Activated naive CD4-positive, alpha-beta T cell treated with anti-CD3 and anti-CD28 coated beads for 36 hours (primary cell): Measurements from ENCODE around the gene MXRA7. TPM values are rescaled to one million over a fixed set of nuclear protein-coding genes. Genes with fewer than 3 reads are reported as not detected.

Source experiments
- CTCF ChIA-PET: fragments of 350-600 bp; sonication (Branson Sonifier 250); formaldehyde crosslinking; loops from one replicate; lab custom pipeline; 2021; ENCODE audit warnings: antibody characterized with exemption; lab: Charles Lee
- DNase-seq: peaks from one replicate; pipeline ENCODE4 v3.0.0-alpha.2; 2020
- H3K27ac Mint-ChIP-seq: one replicate; pipeline ENCODE4 v1.8.0; 2021; ENCODE audit warnings: mild to moderate bottlenecking, mixed read lengths
- H3K27me3 Mint-ChIP-seq: one replicate; pipeline ENCODE4 v1.8.0; 2021; ENCODE audit warnings: low read depth, mixed read lengths
- H3K36me3 Mint-ChIP-seq: one replicate; pipeline ENCODE4 v1.8.0; 2021; ENCODE audit warnings: low read depth, mixed read lengths
- H3K4me1 Mint-ChIP-seq: one replicate; pipeline ENCODE4 v1.8.0; 2021; ENCODE audit warnings: low read depth, mixed read lengths
- H3K4me3 Mint-ChIP-seq: one replicate; pipeline ENCODE4 v1.8.0; 2021; ENCODE audit warnings: mild to moderate bottlenecking, moderate library complexity, mixed read lengths
- H3K9me3 Mint-ChIP-seq: one replicate; pipeline ENCODE4 v1.8.0; 2021; ENCODE audit warnings: mixed read lengths
- intact Hi-C: fragments of 100-400 bp; cut with micrococcal nuclease; formaldehyde crosslinking; loops from one replicate; pipeline ENCODE4 v1.15.1; 2023
- total RNA-seq, 2 experiments: library from RNA; stranded (reverse); gene quantifications; one replicate each; pipeline ENCODE4 v1.2.3, GENCODE V29; 2021

The MXRA7 gene
- total RNA-seq, 2 experiments from 2014 or later, result 3.8 to 4.2 TPM

GRCh38 chr17:76677406-76677805, 33.4 kb downstream of the MXRA7 start:
- H3K36me3 Mint-ChIP-seq, result peaks cover 1% of the 10 kb centered on the region
- no peak overlapping the region for H3K27ac Mint-ChIP-seq
- H3K9me3 Mint-ChIP-seq, result no peaks in the 10 kb centered on the region
- DNase-seq, result no peak
- H3K27me3 Mint-ChIP-seq, result no peaks in the 10 kb centered on the region
- H3K4me3 Mint-ChIP-seq, result no peak overlapping the region
- intact Hi-C loops, result loop anchor here (5.0 kb wide), 1 partner anchor 35 kb away; the partner anchor contains the start of gene ST6GALNAC1
- CTCF ChIA-PET, result interaction anchor here (1.2 kb wide), 2 partner anchors 54 to 154 kb away, joined by 3 read pairs; no protein-coding TSS in a partner anchor
- H3K4me1 Mint-ChIP-seq, result peaks cover 4% of the 10 kb centered on the region

GRCh38 chr17:76676629-76677028, 34.1 kb downstream of the MXRA7 start:
- no peaks in the 10 kb centered on the region for H3K27me3 Mint-ChIP-seq
- intact Hi-C loops, result loop anchor here (5.0 kb wide), 1 partner anchor 34 kb away; the partner anchor contains the start of gene ST6GALNAC1
- no peak for DNase-seq
- H3K9me3 Mint-ChIP-seq, result no peaks in the 10 kb centered on the region
- peaks cover 1% of the 10 kb centered on the region for H3K36me3 Mint-ChIP-seq
- H3K4me1 Mint-ChIP-seq, result peaks cover 7% of the 10 kb centered on the region
- CTCF ChIA-PET, result interaction anchor here (0.6 to 1.2 kb wide), 2 partner anchors 53 to 153 kb away, joined by 3 read pairs; no protein-coding TSS in a partner anchor
- no peak overlapping the region for H3K27ac Mint-ChIP-seq
- H3K4me3 Mint-ChIP-seq, result no peak overlapping the region

DNA sequence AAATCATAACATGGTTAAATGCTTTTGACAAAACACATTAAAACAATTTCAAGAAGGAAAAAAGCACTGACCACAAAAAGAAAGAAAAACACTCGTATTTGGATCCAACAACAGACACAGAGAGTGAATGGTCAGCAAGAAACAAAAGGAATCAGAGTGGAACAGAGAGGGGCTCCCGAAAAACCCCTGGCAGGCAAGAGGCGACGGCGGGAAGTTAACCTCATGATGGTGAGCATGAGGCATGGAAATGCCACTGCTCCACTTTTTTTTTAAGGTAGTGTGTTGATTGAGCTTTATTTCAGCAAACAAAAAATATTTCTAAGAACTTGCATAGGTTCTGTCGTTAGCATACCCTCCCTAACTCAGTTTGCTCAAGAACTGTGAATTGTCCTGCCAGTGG, 35.1 kb downstream of the MXRA7 start:
- intact Hi-C loops, result loop anchor here (5.0 kb wide), 1 partner anchor 33 kb away; the partner anchor contains the start of gene ST6GALNAC1
- no peaks in the 10 kb centered on the region for H3K9me3 Mint-ChIP-seq
- DNase-seq, result no peak
- CTCF ChIA-PET, result interaction anchor here (0.9 kb wide), 1 partner anchor 38 kb away, joined by 3 read pairs; no protein-coding TSS in a partner anchor
- peaks cover 16% of the 10 kb centered on the region for H3K4me1 Mint-ChIP-seq
- H3K4me3 Mint-ChIP-seq, result no peak overlapping the region
- peaks cover 1% of the 10 kb centered on the region for H3K36me3 Mint-ChIP-seq
- no peaks in the 10 kb centered on the region for H3K27me3 Mint-ChIP-seq
- H3K27ac Mint-ChIP-seq, result no peak overlapping the region

DNA sequence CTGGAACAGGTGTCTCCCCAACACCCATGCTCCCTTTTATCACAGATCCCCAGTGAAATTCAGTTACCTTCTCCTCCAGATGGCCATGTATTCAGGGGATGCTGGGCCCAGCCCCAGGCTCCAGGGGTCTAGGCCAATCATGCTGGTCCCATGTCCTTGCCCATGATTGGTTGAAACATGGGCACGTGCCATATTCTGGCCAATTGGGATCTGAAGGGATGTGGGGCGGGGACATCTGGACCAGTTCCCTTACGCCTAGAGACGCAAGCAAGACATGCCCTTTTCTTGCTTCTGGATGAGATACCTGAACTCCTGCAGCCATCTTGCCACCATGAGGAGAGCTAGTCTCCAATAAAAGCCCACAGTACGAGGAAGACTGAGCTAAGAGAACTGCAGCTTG, 36.2 kb downstream of the MXRA7 start:
- no peak overlapping the region for H3K4me3 Mint-ChIP-seq
- no peaks in the 10 kb centered on the region for H3K9me3 Mint-ChIP-seq
- H3K36me3 Mint-ChIP-seq, result peaks cover 1% of the 10 kb centered on the region
- H3K27ac Mint-ChIP-seq, result no peak overlapping the region
- intact Hi-C loops, result no loop called here
- DNase-seq, result no peak
- CTCF ChIA-PET, result interaction anchor here (0.9 kb wide), 1 partner anchor 39 kb away, joined by 3 read pairs; no protein-coding TSS in a partner anchor
- H3K27me3 Mint-ChIP-seq, result no peaks in the 10 kb centered on the region
- H3K4me1 Mint-ChIP-seq, result peaks cover 26% of the 10 kb centered on the region

GRCh38 chr17:76673729-76674128, 37.0 kb downstream of the MXRA7 start:
- Mint-ChIP-seq H3K27ac (no peak overlapping the region), H3K4me1 (peaks cover 29% of the 10 kb centered on the region), H3K9me3 (no peaks in the 10 kb centered on the region), H3K27me3 (no peaks in the 10 kb centered on the region), H3K4me3 (no peak overlapping the region), H3K36me3 (peaks cover 1% of the 10 kb centered on the region)
- DNase-seq, result no peak
- intact Hi-C loops, result no loop called here
- CTCF ChIA-PET, result no interaction called here

DNA sequence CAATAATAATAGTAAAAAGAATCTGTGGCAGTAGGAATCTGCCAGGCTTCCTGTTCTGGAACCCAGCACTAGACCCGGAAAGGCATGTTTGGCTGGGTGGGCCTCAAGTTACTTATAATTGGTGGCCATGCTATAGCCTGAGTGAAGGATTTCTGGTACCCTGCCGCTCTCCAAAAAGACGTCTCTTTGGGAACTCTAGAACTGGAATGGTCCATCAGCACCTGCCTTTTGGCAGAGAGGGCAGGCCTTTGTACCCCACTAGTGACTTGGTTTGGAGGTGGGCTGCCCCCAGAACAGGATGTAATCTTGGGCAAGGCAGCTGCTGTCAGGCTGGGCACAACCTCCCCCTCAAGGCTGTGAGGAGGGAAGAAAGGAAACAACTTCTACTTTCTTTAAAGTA, 37.9 kb downstream of the MXRA7 start:
- H3K4me3 Mint-ChIP-seq, result peak overlapping the region; percentile 93
- H3K27ac Mint-ChIP-seq, result peak overlapping the region; percentile 92
- peaks cover 1% of the 10 kb centered on the region for H3K36me3 Mint-ChIP-seq
- H3K4me1 Mint-ChIP-seq, result peaks cover 29% of the 10 kb centered on the region
- no peaks in the 10 kb centered on the region for H3K27me3 Mint-ChIP-seq
- no peak for DNase-seq
- CTCF ChIA-PET, result interaction anchor here (0.9 kb wide), 1 partner anchor 165 kb away, joined by 3 read pairs; no protein-coding TSS in a partner anchor
- H3K9me3 Mint-ChIP-seq, result no peaks in the 10 kb centered on the region
- intact Hi-C loops, result no loop called here

DNA sequence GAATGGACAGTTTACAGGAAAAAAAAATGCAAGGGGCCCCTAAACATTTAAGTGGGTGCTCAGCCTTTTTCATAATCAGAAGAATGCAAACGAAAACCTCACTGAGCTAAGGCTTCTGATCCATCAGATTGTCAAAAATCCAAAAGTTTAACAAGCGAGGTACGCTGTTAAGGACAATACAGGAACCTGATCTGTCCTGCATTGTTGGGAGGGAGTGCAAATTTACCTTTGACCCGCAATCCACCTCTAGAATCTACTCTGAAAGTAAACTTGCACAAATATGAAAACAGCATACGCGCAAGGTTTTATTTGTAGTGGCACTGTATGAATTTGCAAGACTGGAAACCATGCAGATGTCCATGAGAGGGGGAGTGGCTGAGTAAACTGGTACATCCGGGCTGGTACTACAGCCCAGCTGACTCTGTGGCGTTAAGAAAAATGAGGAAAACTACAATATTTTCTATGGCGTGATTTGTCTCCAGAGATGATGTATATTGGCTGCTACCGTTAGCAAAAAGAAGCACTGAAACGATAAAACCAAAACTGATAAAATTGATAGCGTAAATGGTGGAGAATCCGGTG, 38.4 kb downstream of the MXRA7 start:
- Mint-ChIP-seq H3K4me1 (peaks cover 29% of the 10 kb centered on the region), H3K9me3 (no peaks in the 10 kb centered on the region), H3K27ac (peak overlapping the region; percentile 92), H3K4me3 (peak overlapping the region; percentile 93), H3K27me3 (no peaks in the 10 kb centered on the region), H3K36me3 (peaks cover 1% of the 10 kb centered on the region)
- intact Hi-C loops, result no loop called here
- DNase-seq, result peak; percentile 18
- CTCF ChIA-PET, result interaction anchor here (0.6 to 3.2 kb wide), 7 partner anchors 9 to 164 kb away, joined by 3 to 11 read pairs (median 5); no protein-coding TSS in a partner anchor

DNA sequence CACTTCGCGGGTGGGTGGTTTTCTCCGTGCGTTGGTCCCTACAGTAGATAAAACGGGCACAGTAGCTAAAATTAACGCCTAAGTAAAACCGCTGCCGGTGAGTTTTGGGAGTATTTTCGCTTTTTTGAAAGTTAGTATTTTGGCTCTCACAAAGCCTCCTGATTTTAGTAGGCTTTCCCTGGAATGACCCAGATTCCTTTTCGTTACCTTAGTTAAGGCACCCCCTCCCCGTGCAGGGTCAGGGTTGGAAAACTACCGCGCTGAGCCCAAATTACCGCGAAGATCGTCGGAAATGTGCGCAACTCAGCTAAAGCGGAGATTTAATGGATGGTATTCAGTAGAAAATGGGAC, 38.9 kb downstream of the MXRA7 start:
- Mint-ChIP-seq H3K27ac (peak overlapping the region; percentile 92), H3K4me1 (peaks cover 29% of the 10 kb centered on the region), H3K27me3 (no peaks in the 10 kb centered on the region), H3K36me3 (peaks cover 1% of the 10 kb centered on the region), H3K9me3 (no peaks in the 10 kb centered on the region), H3K4me3 (peak overlapping the region; percentile 93)
- CTCF ChIA-PET, result interaction anchor here (0.6 to 3.2 kb wide), 7 partner anchors 9 to 164 kb away, joined by 3 to 11 read pairs (median 5); no protein-coding TSS in a partner anchor
- DNase-seq, result no peak
- intact Hi-C loops, result loop anchor here (1.0 to 2.0 kb wide), 5 partner anchors 55 to 219 kb away; partner anchors contain the start of genes JMJD6, METTL23, SRSF2 and UBE2O

- no peaks in the 10 kb centered on the region for H3K9me3 Mint-ChIP-seq
- CTCF ChIA-PET, result interaction anchor here (0.6 to 3.2 kb wide), 9 partner anchors 8 to 148 kb away, joined by 3 to 11 read pairs (median 5); no protein-coding TSS in a partner anchor
- intact Hi-C loops, result loop anchor here (1.0 to 2.0 kb wide), 5 partner anchors 55 to 218 kb away; partner anchors contain the start of genes JMJD6, METTL23, SRSF2 and UBE2O
- peak; percentile 100 for DNase-seq
- H3K4me3 Mint-ChIP-seq, result peak overlapping the region; percentile 93
- no peaks in the 10 kb centered on the region for H3K27me3 Mint-ChIP-seq
- H3K4me1 Mint-ChIP-seq, result peaks cover 29% of the 10 kb centered on the region
- H3K36me3 Mint-ChIP-seq, result peaks cover 1% of the 10 kb centered on the region
- peak overlapping the region; percentile 92 for H3K27ac Mint-ChIP-seq
Observed at GRCh38 chr17:76671123-76671911, 39.4 kb downstream of the MXRA7 start.

DNA sequence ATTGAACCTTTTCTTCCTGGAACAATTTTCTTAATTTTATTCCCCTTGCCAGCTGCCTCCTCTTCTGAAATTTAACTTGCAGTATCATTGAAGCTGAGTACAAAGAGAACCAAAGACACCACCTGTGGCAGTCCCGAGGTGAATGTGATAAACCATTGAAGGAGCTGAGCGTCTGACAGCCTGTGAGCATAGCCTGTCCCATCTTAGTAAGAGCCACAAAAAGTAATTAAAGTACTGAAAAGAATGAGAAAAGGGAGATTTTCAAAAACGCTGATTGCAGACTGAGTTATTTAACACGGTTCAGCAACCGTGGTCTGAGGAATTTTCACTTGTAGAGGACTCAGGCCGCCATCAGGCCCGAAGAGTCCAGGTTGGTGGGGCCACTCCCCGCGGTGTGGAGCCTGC, 40.0 kb downstream of the MXRA7 start:
- intact Hi-C loops, result loop anchor here (1.0 to 2.0 kb wide), 5 partner anchors 56 to 217 kb away; partner anchors contain the start of genes JMJD6, METTL23, SRSF2 and UBE2O
- Mint-ChIP-seq H3K27ac (peak overlapping the region; percentile 92), H3K4me3 (peak overlapping the region; percentile 93), H3K9me3 (no peaks in the 10 kb centered on the region), H3K4me1 (peaks cover 29% of the 10 kb centered on the region), H3K27me3 (no peaks in the 10 kb centered on the region), H3K36me3 (peaks cover 1% of the 10 kb centered on the region)
- CTCF ChIA-PET, result interaction anchor here (0.7 to 3.2 kb wide), 6 partner anchors 11 to 148 kb away, joined by 3 to 11 read pairs (median 4); no protein-coding TSS in a partner anchor
- DNase-seq, result peak; percentile 20

GRCh38 chr17:76670020-76670717, 40.6 kb downstream of the MXRA7 start:
- peak overlapping the region; percentile 92 for H3K27ac Mint-ChIP-seq
- DNase-seq, result no peak
- peak overlapping the region; percentile 93 for H3K4me3 Mint-ChIP-seq
- no peaks in the 10 kb centered on the region for H3K27me3 Mint-ChIP-seq
- no peaks in the 10 kb centered on the region for H3K9me3 Mint-ChIP-seq
- CTCF ChIA-PET, result interaction anchor here (1.4 to 3.2 kb wide), 3 partner anchors 12 to 112 kb away, joined by 3 to 11 read pairs (median 7); no protein-coding TSS in a partner anchor
- intact Hi-C loops, result loop anchor here (2.0 kb wide), 4 partner anchors 57 to 155 kb away; partner anchors contain the start of genes JMJD6, METTL23 and SRSF2
- peaks cover 1% of the 10 kb centered on the region for H3K36me3 Mint-ChIP-seq
- peaks cover 29% of the 10 kb centered on the region for H3K4me1 Mint-ChIP-seq
